HG03457 (cell line): ENCODE data around the gene TRIM37.
"Not testable (repeated sequence)": the region's sequence is repeated elsewhere in the genome, so short reads cannot be mapped to it uniquely, and the experiment has no call there.

ENCODE experiments used
- ATAC-seq: cut with Tn5 transposase; IDR thresholded peaks from one replicate; pipeline ENCODE4 v1.9.1; 2021; ENCODE audit warnings: moderate number of reproducible peaks; ENCODE audit not compliant: unreplicated experiment

The TRIM37 gene

DNA sequence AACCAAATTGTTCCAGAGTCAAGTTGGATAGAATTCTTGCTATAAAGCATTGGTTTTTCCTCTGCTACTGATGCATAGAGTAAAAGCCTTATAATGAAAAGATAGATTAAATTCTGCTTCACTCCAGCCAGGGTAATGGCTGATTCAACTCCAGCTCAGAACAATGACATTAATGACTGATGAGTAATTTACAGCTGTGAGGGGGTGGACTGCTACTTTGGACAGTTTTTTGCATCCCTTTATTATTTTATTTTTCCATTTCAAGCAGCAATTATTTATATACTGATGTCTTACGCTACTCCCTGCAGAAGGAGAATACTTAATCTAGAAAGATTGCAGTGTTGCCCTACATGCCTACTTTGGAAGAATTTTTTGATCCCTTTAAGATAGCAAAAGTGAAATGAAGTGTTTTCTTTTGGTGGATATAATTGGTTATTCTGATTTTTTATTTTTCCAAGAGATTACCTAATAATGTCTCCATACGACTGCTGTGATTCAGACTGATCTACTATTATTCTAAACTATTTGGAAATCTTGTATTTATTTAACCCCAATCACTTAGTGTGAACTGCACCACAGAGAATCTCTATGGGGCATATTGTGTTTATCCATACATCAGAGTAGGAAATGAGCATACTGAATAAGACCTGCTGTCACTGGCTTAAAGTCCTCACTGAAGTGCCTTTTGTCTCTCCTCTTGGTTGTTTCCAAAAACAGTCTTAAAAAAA, 149.5 kb downstream of the TRIM37 start:
- no peak for ATAC-seq

GRCh38 chr17:58954358-58954757, 152.3 kb downstream of the TRIM37 start:
- not testable (repeated sequence) for ATAC-seq

DNA sequence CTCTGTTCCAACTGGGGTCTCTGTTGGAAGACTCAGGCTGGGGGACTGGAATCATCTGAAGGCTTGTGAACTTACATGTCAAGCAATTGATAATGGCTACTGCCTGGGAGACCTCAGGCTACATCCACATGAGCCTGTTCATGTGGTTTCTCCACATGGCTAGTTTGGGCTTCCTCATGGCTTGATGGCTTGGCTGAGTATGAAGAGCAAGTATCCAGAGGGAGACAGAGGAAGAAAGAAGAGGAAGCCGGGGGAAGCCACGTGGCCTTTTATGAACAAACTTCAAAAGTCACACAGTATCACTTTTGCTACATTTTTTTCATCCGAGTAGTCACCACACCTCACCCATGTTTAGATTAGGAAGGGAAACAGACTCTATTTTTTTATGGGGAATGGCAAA, 158.9 kb downstream of the TRIM37 start:
- ATAC-seq: no peak

DNA sequence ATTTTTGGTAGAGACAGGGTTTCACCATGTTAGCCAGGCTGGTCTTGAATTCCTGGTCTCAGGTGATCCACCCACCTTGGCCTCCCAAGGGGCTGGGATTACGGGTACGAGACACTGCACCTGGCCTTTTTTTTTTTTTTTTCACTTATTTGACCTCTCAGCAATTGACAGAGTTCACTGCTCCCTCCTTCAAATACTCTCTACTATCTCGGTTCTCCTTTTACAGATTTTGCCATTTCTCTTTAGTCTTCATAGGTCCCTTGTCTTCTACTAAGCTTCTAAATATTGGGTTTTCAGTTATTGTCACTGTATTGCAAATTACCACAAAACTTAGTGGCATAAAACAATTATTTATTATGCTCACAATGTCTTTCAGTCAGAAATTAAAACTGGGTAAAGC, 159.3 kb downstream of the TRIM37 start:
- no peak for ATAC-seq

- no peak for ATAC-seq
These were observed 162.5 kb downstream of the TRIM37 start for GRCh38 chr17:58944166-58944565.

GRCh38 chr17:58936295-58936694, 170.4 kb downstream of the TRIM37 start:
- no peak for ATAC-seq

DNA sequence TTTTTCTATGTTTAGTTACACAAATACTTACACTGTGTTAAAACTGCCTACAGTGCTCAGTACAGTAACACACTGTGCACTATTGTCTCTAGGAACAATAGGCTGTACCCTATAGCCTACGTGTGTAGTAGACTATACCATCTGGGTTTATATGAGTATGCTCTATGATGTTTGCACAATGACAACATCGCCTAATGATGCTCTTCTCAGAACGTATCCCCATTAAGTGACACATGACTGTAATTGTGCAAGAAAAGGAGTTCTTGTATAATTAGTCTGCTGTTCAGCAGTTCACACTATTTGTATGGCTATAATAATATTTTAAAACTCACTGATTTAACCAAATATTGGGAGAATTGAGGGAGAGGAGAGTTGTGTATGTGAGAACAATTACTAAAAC, 173.7 kb downstream of the TRIM37 start:
- no peak for ATAC-seq
